UCSD-AML1 (cell line): ENCODE measurements around the gene RNLS.
"Not testable (repeated sequence)": the region's sequence is repeated elsewhere in the genome, so short reads cannot be mapped to it uniquely, and the experiment has no call there.

Source experiments
- DNase-seq: peaks from one replicate; lab custom pipeline; 2025; ENCODE audit not compliant: unreplicated experiment; lab: John Stamatoyannopoulos, UW

Gene RNLS

DNA sequence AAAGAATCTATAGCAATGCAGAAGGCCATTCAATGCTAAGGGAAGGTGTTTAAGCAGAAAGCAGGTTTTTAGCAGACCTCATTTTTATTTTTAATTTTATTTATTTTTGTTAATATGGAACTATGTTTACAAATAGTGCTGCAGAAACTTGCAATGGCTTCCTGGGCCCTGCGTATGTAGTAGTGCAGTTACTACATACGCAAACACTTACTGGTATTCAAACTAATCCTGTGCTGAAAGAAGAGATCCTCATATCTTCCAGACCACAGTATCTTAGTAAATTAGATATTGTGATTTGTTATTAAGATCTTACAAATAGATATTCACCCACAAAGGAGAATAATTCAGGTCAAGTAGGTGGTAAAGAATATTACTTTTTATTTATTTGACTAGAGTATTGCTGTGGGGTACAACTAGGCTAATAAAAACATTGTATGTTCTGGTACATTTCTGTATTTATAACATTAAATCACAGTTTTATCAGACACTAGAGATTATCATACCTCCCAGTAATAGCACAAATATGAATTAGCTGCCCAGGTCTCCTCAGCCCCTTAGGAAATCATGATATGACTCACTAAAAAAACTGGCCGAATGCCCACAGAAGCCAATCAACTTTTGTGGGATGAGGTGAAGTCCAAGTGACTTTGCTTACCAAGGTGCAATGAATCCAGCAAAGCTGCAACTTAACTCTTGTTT, 57.6 kb downstream of the RNLS start:
- DNase-seq, result no peak

DNA sequence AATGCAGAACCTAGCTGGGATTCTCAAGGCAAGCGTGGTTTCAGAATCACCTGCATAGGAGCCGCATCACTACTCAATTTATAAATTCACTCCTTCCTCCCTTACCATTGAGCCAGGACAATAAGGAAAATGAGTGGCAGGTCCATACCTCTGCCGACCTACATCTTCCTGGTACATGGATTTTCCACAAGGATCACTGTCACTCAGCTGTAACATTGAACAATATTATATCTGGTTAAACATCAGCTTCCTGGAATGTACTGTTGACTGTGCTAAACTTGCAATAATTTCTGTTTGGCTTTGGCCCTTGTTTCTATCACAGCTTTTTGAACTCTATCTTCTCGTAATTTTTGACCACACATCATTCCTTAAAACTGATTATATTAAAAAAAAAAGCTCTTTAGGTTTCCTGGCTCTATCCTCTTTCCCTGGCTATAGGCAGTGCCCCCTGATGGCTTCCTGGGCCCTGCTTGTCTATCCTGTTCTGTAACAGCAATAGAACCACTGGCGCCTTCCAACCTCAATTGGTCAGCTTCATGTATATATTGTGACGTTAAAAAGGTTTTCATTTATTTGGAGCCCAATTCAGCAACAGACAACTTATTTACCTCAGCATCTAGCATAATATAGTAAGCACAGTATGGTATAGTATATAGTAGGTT, 59.2 kb downstream of the RNLS start:
- DNase-seq, result no peak

DNA sequence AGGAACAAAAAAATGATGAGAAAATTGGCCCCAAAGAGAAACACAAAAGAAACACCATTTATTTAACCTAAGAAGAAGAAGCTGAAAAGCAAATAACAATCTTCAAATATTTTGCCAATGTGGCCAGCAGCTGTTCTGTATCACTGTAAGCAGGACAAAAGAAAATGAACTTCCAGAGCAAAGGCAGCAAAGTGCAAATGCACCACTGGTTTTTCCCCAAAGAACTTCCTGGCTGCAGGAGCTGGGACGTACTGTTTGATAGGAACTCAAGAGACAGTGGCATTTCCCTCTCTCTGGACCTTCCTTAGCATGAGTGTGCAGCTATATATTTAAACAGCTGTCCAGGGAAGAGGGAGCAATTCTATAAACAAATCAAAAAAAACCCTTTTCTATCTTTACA, 60.4 kb downstream of the RNLS start:
- DNase-seq, result no peak

DNA sequence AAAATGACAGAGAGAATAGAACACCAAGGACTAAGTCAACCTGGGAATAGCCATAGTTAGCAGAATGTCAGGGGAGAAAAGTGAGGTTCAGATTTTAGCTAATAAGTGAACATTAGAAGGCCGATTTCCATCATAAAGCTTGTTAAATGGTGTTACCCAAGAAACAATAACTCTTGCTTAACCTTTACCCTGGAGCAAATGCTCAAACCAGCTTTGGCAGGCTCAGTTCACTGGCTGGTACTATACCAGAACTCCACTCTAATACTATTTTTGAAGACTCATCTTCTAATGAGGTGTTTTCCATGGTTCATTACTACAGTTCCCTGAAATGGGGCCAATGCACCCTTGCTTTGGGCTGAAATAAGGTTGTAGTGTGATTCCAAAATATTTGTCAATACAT, 61.3 kb downstream of the RNLS start:
- no peak for DNase-seq

DNA sequence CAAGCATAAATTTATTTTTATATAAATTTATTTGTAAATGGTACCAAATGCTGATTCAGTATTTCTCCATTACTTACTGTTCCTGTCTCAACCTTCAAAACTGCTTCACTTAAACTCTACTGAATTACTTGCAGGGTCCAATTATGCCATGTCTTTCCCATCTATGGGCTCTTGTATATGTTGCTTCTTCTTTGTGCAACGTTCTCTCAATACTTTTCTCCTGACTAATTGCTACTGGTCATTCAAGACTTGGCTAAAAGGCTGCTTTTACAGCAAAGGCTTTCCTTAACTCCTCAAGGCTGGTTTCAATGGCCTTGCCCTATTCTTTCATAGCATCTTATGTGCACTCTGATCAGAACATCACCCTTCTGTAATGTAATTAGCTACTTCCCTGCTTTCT, 67.9 kb downstream of the RNLS start:
- no peak for DNase-seq

DNA sequence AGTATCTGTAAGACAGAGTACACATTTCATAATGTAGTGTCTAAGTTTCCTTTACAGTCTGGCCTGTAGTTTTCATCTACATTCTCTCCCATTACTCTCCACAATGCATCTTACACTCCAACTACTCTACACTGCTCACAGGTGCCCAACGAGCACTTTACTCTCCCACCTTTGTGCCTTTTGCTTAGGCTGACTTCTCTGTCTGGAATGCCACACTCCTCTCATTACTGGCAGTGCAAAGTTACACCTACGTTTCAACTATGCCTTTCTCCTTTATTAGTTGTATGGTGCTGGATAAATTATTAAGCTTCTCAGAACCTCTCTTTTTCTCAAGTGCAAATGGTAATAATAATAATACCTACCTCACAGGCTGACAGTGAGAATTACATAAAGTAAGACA, 70.5 kb downstream of the RNLS start:
- no peak for DNase-seq

DNA sequence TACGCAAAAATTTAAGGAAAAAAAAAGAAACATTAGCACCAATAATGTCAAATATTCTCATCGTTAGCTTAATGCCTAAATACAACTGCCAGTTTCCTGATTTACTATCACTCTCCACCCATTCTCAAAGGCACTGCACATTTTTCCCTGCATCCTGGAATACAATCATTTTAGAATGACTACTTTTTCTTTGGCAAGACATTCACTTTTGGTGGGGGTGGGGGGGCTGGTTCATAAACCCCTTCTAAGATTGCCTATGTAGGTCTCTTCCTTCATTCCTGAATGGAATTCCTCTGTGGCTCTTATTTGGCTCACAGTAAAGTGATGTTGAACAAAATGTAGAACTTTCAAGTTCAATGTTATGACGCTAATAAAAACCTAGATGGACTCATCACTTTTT, 74.3 kb downstream of the RNLS start:
- no peak for DNase-seq

DNA sequence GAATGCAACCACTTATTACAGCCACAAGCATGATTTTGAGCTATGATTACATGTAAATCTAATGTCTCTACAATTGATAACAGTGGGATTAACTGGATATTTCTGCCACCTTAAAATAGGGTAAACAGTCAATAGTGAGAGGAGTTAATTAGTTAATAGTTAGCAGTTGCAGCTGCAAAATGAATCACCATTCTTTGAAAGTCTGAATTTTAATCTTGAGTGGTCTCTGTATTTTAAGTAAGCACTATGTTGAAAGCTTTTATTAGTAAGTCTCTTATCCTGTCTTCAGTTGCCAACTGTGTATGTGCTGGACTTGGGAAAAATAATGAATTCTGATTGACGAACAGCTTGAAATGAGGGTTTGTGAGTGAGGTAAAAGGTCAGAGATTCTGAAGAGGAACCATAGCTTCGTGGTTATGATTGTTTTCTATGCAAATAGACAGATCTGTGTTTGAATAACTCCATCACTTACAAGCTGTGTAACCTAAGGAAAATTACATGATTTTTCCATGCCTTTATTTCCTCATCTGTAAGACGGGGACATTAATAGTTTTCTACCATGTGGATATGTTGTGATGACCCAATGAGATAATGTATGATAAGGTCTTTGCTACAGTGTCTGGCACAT, 75.2 kb downstream of the RNLS start:
- DNase-seq, result no peak

DNA sequence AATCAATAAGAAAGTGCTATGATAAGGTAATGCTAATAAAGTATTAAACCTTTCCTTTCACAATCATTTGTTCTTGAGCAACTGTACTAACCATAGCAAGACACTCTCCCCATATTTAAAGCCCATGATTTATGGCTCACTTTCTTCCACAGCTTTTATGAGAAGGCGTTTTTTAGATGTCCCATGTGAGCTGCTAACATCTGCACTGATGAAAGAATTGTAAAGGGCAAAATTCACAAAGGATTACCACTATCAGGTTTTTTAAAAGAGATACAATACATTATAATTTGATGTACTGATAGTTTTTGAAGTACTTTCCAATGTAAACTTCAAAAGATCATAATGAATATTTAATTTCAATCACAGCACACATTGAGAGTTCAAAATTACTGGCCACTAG, 75.7 kb downstream of the RNLS start:
- no peak for DNase-seq

DNA sequence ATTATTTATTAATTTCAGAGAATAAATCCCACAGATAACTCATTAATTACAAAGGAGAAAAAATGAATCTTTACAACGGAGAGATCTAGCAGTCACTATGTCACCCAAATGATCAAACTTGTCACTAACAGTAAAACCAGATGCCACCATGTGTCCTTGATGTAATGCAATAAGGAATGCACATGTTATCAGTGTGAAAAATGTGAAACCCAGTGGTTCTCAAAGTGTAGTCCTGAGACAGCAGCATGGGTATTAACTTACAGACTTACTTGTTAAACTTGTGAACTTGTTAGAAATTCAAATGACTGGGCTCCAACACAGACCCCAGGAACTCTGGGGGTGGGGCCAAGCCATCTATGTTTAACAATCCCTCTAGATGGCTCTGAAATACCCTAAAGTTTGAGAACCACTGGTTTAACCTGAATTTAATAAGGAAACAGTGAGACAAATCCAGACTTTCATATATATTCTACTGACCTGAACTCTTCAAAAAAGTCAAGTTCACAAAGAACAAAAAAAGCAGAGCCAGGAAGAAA, 77.4 kb downstream of the RNLS start:
- DNase-seq, result no peak

DNA sequence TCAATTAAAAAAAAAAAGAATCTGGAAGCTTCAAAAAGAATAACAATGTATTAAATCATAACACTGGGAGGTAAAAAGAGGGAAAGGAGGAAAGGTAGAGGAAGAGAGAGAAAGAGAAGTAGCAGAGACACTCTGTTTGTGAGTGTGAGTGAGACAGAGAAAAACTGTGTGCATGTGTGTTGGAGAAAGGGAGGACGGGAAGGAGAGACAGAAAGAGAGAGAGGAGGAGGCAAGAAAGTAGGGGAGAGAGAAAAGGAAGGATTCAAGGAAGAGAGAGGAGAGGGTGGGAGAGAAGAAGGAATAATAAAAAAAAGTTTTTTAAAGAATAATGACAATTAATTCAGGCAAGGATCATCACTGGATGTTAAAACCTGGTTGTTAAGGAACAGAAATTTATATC, 77.9 kb downstream of the RNLS start:
- no peak for DNase-seq

DNA sequence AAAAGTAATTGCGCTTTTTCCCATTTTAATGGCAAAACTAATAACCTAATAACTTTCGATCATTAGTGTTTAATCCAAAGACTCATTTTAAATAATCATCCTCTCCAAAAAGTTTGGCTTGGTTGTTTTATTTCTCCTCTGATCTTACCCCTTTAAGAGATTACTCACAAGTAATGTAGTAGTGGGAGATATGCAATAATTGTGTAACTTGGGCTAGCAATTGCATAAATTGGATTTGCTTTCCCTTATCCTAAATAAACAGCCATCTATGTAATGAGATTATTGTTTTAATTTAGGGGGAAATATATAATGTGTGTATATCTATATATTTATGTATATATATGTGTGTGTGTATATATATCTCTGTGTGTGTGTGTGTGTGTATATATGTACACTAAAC, 82.5 kb downstream of the RNLS start:
- DNase-seq, result no peak

DNA sequence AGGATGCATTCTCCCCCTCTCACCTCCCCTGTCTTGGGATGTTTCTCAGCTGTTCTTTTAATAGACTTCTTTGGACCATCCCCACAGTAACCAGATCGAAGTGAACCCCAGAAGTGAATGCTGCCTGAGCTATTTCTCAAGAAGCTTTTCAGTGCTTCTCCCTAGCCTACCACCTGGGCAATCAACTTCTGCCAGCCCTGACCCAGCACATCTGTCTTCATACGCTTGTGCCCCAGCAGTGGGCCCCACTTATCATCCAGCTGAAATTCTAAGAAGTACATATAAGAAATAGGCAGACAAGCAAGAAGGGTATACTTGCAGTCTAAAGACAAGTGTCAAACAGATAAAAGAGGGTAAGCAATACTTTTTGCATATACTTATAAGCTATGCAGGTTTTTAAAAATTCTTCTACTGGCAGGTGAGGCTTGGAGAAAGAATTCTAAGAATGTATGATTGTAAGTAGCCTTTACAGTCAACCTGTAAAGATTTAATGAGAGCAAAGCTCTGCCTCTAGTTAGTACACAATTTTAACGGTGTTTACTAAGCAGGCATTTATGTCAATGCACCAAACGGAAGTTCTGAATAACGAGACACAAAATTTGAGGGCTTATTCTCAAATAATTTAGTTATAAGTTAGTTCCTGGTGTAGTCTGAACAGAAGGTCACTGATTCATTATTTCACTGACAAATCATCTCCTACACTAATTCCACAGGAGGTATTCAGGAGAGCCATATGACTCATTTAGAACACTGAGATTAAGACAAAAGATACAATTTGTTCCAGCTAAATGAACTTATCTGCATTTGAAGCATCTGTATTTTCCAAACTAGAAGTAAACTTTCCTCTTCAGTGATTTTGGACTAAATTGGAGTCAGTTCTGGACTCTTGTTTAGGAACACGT, 83.3 kb downstream of the RNLS start:
- no peak for DNase-seq

DNA sequence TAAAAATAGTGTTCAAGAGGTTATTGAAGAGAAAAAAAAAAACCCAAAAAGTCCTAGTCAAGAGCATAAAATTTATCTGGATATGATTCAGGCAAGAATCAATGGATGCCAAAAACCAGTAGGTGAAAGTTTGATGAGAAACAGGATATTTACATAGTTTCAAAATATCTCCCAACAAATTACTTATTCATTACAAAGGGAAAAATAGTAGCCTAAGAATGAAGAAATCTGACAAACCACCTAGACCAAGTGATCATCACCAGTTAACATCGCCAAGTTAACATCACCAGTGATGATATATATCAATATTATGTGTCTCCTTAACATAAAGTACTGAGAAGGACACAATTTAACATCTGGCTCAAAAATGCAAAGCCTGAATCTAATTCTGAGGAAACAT, 85.2 kb downstream of the RNLS start:
- DNase-seq, result no peak

DNA sequence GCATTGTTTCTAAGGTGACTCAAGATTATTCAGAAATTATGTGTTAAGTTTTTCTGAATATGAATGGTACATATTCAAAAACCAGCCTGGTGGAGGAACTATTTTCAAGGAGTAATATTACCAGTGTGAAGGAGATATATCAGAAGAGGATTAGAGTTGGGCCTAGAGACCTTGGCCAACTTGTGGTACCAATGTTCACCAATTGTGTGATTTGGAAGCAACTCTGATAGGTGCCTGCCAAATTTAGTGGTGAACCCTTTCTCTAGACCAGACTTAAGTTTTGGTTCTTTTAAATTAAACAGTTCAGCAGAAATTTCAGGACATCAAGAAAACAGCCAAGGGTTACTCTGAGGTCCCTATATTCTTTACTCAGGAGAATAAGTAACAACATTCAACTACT, 88.6 kb downstream of the RNLS start:
- no peak for DNase-seq

DNA sequence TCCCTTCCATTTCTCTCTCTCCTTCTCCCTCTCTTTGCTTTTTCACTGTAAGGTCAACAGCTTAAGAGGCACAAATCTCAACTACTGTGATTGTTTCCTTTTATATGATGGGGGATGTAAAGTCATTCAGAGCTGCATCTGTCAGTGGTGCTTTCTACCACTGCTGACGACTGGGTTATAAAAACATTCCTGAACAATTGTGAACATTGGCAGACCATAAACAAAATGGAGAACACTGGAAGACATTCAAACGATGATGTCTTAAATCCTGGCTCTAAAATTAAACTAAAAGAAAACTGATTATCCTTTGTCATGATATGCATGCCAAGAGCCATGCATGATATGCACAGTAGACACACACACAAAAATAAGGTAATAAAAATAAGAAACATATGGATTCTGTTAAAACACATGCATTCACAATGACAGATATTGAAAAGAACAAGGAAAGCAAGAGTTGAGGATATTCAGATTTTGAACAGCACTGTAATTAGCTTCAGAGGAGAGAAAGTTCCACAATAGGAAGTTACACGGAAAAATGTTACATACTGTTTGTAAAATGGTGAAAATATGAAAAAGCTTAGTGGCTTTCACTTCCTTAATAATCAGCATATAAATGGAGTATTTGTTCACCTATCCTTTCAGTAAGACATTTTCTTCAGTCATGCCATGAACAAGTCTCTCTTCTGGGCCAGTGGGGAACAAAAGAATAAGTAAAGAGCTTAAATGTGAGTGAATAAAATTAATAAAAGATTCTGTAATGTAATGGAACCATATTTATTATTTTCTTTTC, 89.2 kb downstream of the RNLS start:
- no peak for DNase-seq

DNA sequence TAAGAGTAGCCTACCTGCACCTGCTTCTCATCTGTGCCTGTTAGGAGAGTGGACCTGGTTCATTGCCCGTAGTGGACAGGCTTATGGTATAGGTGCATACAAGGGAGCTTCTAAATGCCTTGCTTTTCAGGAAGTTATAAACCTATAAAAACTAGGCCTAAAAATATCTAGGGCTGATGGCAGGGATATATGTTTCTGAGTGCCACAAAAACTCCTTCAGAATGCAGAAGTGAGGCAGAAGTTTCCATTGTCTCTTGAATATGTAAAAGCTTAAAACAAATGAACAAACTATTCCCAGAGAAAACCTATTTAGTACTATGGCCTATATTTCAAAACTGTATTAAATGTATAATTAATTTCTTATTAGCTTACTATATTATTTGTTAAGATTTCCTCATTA, 91.8 kb downstream of the RNLS start:
- no peak for DNase-seq

DNA sequence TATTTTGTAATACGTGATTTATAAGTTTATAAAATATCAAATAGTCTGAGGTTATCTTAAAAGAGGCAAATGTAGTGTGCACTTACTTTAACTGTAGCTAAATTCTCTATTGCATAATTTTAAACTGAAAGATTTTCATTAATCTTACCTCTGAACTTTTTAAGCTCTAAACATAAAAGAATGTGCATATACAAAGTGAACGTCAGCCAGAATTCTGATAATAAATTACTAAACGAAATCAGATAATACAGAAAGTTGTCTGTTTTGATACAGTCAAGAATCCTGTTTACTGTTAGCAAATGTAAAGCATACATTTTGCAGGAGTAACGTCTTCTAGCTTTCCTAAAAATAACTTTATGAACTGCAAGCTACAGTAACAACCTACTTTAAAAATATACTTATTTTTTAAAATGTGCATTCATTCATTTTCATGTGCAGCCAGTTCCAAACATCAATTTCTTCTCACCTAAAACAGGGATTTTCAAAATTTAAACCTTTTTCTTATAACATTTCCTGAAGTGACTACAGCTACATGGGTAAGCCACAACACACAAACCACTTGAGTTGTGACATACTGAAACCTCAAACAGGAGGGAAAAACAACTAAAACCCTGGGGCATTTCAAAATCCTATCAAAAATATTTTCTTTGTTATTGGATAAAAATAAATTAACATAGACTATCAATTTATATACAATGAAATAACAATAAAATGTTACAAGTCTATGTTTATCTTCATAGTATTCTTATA, 92.7 kb downstream of the RNLS start:
- no peak for DNase-seq

DNA sequence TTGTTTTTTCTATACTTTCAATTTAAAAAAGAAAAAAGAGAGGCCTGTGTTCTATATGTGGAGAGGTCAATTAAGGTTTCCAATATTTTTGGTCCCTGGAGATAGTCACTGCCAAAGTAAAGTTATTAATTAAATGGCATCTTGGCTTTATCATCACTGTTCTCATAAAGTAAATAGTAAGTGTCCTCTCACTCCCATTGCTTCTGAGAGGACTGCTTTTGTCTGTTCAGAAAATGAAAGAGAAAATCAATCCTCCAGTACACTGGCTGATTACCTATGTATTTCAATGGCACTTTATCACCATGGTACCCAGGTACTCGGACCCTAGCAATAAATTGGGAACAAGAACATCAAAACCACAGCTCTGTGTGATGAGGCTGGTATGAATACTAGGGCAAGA, 94.0 kb downstream of the RNLS start:
- DNase-seq, result no peak

DNA sequence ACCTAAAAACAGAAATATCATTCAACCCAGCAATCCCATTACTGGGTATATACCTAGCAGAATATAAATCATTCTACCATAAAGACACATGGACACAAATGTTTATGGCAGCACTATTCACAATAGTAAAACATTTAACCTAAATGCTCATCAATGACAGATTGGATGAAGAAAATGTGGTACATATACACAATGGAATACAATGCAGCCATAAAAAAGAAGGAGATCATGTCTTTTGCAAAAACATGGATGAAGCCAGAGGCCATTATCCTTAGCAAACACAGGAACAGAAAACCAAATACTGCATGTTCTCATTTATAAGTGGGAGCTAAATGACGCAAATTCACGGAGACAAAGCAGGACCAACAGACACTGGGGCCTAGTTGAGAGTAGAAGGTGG, 96.3 kb downstream of the RNLS start:
- DNase-seq, result not testable (repeated sequence)
